Upper lobe of left lung (tissue), 4 donors: ENCODE measurements around the gene PPM1E.

Source experiments
- CTCF ChIP-seq, 6 experiments: fragments of 450-650 bp in 4 of 6; fragments of 200-600 bp in 2 of 6; sonication (generic) in 2 of 6; IDR thresholded peaks; one replicate each; pipeline ENCODE4 v1.5.1; 2016 to 2019; ENCODE audit warnings: antibody characterized with exemption in 6 of 6
- EP300 ChIP-seq, 4 donors: sonication (generic); formaldehyde crosslinking; IDR thresholded peaks; one replicate each; pipeline ENCODE4 v1.5.1; 2017; ENCODE audit warnings: antibody characterized with exemption in 4 of 4, control low read depth in 2 of 4
- POLR2AphosphoS5 ChIP-seq, 2 donors: sonication (generic); formaldehyde crosslinking; IDR thresholded peaks; one replicate each; pipeline ENCODE4 v1.5.1; 2017; ENCODE audit warnings: antibody characterized with exemption in 2 of 2

- TF ChIP-seq EP300 (IDR thresholded peaks at IDR 0.05) (no peak), CTCF (IDR thresholded peaks at IDR 0.05) (no peak), POLR2AphosphoS5 (IDR thresholded peaks at IDR 0.05) (no peak)
Observed at GRCh38 chr17:58918072-58918471, 162.4 kb downstream of the PPM1E start.
